Measurements from ENCODE around the gene CAPZA1.

The CAPZA1 gene

DNA sequence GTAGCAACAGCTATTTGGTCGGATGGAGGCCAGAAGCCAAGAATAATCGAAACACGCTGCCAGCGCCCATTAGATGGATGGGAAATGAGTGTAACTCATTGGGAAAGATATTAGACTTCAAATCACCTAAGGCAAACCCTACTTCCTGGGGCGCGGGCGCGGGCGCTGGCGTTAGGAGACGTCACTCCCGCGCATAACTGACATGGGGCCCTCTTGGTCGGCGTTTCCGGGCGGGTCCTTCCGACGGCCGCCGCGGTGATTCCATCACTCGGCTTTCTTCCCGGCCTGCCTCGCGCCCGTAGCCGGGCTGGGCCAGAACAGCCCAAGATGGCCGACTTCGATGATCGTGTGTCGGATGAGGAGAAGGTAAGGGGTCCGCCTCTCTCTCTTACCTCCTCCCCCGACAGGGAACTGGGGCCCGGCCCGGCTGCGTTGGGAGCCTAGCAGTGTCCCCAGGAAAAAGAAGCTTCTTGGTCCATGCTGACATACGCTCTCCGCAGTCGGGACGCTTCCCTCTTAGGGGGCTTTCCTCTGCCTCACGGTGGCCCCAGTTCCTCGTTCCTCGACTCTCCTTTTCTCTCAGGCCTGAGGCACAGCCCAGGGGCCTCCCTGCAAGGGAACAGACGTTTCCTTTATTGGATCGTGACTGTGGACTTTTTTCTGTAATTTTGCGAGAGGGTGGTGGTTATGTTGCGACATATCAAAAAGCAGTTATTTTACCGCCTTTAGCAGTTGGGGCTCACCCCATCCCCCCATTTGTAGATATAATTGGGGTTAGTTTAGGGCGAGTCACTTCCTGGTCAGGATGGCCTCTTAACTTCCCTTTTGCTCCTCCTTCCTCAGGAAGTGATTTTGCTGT, at the start of gene CAPZA1:
Gene CAPZA1, plus strand, starts transcription at position 315 of the 859 bp plus-strand sequence. Its CDS starts 13 bp downstream, at position 328.
- in situ Hi-C loops (cut with HindIII; ENCODE audit: low pct_unique_long_range_greater_than_20kb, low sequenced_read_pairs): no loop called here
- TF ChIP-seq JUND (IDR thresholded peaks at IDR 0.05; ENCODE audit: low read depth): no peak
- peak; percentile 71 to 88 for DNase-seq (ENCODE audit: low read depth in 1 of 2, low spot score in 1 of 2)

- in situ Hi-C loops (cut with HindIII; ENCODE audit: low pct_unique_long_range_greater_than_20kb, low sequenced_read_pairs): no loop called here
- no peak for TF ChIP-seq JUND (IDR thresholded peaks at IDR 0.05; ENCODE audit: low read depth)
- no peak for DNase-seq (ENCODE audit: low read depth in 1 of 2, low spot score in 1 of 2)
These were observed 44.4 kb upstream of the CAPZA1 start for GRCh38 chr1:112575154-112575804.

- in situ Hi-C loops (cut with HindIII; ENCODE audit: low pct_unique_long_range_greater_than_20kb, low sequenced_read_pairs): no loop called here
- TF ChIP-seq JUND (IDR thresholded peaks at IDR 0.05; ENCODE audit: low read depth): no peak
- no peak for DNase-seq (ENCODE audit: low read depth in 1 of 2, low spot score in 1 of 2)
These were observed 43.4 kb upstream of the CAPZA1 start for GRCh38 chr1:112576240-112576639.

- in situ Hi-C loops (cut with HindIII; ENCODE audit: low pct_unique_long_range_greater_than_20kb, low sequenced_read_pairs): no loop called here
- no peak for TF ChIP-seq JUND (IDR thresholded peaks at IDR 0.05; ENCODE audit: low read depth)
- DNase-seq (ENCODE audit: low read depth in 1 of 2, low spot score in 1 of 2): no peak
These were observed 39.7 kb upstream of the CAPZA1 start for GRCh38 chr1:112579801-112580510.

DNA sequence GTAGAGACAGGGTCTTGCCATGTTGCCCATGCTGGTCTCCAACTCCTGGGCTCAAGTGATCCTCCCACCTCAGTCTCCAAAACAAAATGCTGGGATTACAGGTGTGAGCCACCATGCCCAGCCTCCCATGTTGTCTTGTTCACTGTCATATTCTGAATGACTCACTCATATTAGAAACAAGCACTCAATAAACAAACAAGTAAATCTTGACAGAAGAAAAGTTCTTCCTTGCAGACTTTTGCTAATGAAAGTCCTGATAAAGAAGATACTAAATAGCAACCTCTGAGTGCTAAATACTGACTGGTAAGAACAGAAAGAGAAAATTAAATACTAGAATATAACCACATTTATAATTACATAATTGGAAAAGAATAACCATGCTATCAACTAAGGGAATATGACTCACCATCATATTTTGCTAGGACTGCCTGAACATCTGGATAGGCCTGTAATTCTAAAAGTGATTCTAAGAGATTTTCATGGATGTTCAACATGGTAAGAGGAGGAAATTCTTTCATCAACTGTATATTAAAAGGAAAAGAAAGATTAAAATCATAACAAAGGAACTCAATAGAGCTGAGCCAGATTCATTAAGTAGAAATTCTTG, 37.9 kb upstream of the CAPZA1 start:
- DNase-seq (ENCODE audit: low read depth in 1 of 2, low spot score in 1 of 2): no peak
- no peak for TF ChIP-seq JUND (IDR thresholded peaks at IDR 0.05; ENCODE audit: low read depth)

GRCh38 chr1:112583366-112583765, 36.3 kb upstream of the CAPZA1 start:
- in situ Hi-C loops (cut with HindIII; ENCODE audit: low pct_unique_long_range_greater_than_20kb, low sequenced_read_pairs): no loop called here
- TF ChIP-seq JUND (IDR thresholded peaks at IDR 0.05; ENCODE audit: low read depth): no peak
- DNase-seq (ENCODE audit: low read depth in 1 of 2, low spot score in 1 of 2): no peak

More for the DNA sequence above, 37.9 kb upstream of the CAPZA1 start:
- in situ Hi-C loops (cut with HindIII; ENCODE audit: low pct_unique_long_range_greater_than_20kb, low sequenced_read_pairs): no loop called here

DNA sequence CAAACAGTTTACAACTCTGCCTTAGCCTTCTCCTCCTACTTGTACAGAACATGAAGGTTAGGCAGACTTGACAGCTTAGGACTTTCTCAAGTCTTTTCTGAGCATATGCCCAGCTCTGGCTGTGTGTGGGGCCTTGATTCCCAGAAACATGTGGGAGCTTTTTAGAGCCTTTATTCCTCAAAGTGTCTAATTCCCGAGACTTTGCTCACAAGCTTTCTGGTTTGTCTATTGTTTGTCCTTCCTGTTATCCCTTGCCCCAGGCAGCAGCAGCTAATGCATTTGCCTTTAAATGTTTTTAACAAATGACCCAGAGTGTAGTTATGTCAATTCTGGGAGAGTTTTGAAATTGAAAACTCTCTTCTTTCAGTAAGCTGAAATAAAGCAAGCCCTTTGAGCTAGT, 29.9 kb upstream of the CAPZA1 start:
- no peak for DNase-seq (ENCODE audit: low read depth in 1 of 2, low spot score in 1 of 2)
- in situ Hi-C loops (cut with HindIII; ENCODE audit: low pct_unique_long_range_greater_than_20kb, low sequenced_read_pairs): no loop called here
- no peak for TF ChIP-seq JUND (IDR thresholded peaks at IDR 0.05; ENCODE audit: low read depth)

GRCh38 chr1:112594208-112594876, 25.3 kb upstream of the CAPZA1 start:
- in situ Hi-C loops (cut with HindIII; ENCODE audit: low pct_unique_long_range_greater_than_20kb, low sequenced_read_pairs): no loop called here
- TF ChIP-seq JUND (IDR thresholded peaks at IDR 0.05; ENCODE audit: low read depth): 0 out of 2 replicates have a peak, but pooled peaks have one; percentile 19
- peak in 1 of 2 experiments; percentile 48 for DNase-seq (ENCODE audit: low read depth in 1 of 2, low spot score in 1 of 2)

GRCh38 chr1:112599477-112599876, 20.2 kb upstream of the CAPZA1 start:
- no peak for TF ChIP-seq JUND (IDR thresholded peaks at IDR 0.05; ENCODE audit: low read depth)
- in situ Hi-C loops (cut with HindIII; ENCODE audit: low pct_unique_long_range_greater_than_20kb, low sequenced_read_pairs): no loop called here
- DNase-seq (ENCODE audit: low read depth in 1 of 2, low spot score in 1 of 2): no peak

GRCh38 chr1:112603012-112603411, 16.6 kb upstream of the CAPZA1 start:
- TF ChIP-seq JUND (IDR thresholded peaks at IDR 0.05; ENCODE audit: low read depth): no peak
- in situ Hi-C loops (cut with HindIII; ENCODE audit: low pct_unique_long_range_greater_than_20kb, low sequenced_read_pairs): no loop called here

DNA sequence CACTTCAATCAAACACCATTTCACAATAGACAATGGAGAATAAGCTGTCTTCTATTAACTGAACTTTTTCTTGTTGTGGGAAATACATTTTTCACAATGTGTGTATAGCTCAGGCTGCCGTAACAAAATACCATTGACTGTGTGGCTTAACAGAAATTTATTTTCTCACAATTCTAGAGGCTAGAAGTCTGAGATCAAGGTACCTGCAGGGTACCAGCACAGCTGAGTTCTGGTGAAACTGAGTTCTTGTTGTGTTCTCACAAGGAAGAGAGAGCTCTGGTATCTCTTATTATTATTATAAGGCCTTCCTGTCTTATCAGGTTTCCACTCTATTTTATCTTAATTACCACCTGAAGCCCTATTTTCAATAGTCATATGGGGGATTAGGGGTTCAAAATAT, 16.1 kb upstream of the CAPZA1 start:
- no peak for DNase-seq (ENCODE audit: low read depth in 1 of 2, low spot score in 1 of 2)
- no peak for TF ChIP-seq JUND (IDR thresholded peaks at IDR 0.05; ENCODE audit: low read depth)
- in situ Hi-C loops (cut with HindIII; ENCODE audit: low pct_unique_long_range_greater_than_20kb, low sequenced_read_pairs): no loop called here

More at GRCh38 chr1:112603012-112603411, 16.6 kb upstream of the CAPZA1 start:
- DNase-seq (ENCODE audit: low read depth in 1 of 2, low spot score in 1 of 2): no peak
